Suppressor macrophage (primary cell): ENCODE results near the gene KCNJ1.

Experiments used
- DNase-seq, 4 experiments: peaks; one replicate each; pipeline ENCODE4 v3.0.0-alpha.2; 2020 to 2022

The KCNJ1 gene

DNA sequence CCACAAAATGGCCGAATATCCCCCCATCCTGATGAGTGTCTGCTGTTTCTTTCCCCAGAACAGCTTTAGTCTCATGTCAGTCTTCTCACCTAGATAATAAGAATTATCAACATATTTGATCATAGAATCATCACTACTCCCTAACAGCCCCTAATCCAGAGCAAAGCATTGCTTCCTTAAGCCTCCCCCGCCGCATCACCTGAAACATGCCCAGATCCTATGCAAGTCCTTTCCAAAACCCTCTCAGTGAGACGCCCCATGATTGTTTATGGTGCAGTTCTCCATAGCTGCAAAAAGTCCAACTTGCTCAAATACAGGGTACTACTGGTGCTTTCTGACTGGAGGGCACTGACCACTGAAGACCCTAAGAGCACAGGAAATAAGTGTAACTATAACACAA, 20.1 kb downstream of the KCNJ1 start:
- DNase-seq: no peak

DNA sequence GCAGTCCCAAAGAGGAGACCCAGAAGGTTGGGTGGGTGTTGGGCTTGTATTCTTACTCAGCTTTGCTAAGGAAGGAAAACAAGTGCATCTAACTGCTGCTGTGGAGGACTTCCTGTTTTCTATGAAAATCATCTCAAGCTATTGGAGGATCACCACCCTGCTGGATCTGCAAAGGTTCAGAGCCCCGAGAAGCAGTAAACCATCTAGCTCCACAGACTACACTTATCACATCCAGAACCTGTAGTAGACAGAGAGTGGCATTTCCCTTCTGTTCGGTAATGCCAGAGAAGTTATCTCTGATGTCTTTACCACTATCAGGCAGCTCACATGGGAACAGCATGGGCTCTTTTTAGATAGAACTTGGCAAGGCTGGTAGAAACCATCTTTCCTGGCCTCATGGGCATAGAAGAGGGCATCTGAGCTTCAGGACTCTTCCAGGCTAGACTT, 21.7 kb downstream of the KCNJ1 start:
- DNase-seq: peak in 3 of 4 experiments; percentile 21 to 40 (median 30)

DNA sequence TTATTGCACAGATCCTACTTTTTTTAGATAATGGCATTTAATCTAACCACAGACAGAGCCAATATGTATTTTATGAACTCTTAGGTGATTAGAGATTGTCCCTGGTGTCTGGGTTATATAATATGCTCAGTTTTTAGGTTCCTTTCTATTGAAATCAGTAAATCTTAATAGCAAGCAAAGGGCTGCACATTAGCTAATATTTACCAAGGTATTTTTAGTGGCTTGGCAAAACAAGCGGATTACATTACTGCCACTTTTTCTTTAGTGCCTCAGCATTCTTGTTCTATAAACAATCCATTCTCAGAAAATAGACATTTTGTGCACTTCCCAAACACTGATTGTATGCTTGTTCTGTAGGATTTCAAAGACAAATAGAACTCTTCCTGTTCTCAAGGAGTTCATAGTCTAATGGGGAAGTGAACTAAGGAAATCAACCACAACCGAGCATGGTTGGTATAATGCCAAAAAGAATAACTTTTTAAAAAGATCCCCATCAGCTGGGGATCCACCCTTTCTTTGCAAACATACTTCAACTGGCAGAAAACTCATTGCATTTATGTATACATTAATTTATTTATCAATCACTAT, 23.8 kb downstream of the KCNJ1 start:
- peak in 2 of 4 experiments; percentile 42 to 57 for DNase-seq

DNA sequence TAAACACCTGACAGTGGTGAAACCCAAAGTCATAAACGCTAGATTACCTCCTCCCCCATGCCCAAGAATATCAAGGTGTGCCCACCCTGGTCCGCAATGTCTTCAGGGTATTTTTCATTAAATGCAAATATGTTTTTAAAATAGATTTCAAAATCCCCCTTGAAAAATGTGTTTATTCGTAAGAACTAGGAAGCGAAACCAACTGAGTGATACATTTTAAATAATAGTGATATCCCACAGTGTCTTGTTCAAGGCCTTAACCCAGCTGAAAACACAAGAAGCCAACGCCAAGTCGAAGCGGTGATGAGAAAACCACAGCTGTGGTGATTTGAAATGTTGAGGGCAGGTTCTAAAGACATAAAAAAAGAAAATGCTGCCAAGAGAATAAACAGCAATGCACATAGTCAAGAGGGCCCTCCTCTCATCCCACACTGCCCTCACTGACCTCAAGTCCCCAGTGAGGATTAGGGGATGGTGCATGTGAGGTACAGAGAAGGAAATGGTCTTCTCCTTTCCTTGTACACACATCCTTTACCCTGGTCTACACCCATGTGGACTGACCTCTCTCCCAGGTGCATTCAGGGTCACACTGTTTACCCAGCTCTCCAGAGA, 25.5 kb downstream of the KCNJ1 start:
- DNase-seq: peak in 1 of 4 experiments; percentile 14

DNA sequence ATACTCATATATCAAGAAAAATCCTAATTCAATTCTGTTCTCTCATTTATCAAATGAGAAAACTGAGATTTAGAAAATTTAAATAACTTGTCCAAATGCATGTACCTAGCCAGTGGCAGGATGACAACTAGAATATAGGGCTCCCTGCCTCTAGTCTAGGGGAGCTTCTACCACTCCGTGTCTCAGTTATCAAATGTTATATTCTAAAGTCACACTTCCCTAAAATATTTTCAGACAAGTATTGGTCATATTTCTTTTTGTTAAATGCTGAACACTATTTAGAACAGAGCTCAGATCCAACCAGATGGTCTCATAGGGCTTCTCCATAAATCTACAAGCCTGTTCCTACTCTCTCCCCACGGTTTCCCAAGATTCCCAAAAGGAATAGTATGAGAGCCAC, 26.3 kb downstream of the KCNJ1 start:
- no peak for DNase-seq

DNA sequence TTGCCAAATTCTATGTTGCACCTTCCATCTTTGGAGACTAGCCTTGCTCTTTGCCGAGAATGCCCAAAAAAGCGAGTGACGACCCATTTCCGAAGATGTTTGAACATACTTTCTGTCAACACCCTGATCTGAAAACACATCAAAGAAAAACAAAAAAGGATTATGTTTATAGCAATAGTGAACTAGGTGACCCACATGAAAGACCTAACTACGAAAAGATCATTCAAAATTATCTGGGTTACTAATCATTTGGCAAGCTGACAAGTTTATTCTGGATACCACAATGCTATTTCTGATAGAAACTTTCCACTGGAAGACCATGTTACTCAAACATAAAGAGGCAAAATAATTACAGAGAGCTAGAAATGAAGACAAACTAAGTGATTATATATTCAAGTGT, 27.0 kb downstream of the KCNJ1 start:
- DNase-seq: no peak

DNA sequence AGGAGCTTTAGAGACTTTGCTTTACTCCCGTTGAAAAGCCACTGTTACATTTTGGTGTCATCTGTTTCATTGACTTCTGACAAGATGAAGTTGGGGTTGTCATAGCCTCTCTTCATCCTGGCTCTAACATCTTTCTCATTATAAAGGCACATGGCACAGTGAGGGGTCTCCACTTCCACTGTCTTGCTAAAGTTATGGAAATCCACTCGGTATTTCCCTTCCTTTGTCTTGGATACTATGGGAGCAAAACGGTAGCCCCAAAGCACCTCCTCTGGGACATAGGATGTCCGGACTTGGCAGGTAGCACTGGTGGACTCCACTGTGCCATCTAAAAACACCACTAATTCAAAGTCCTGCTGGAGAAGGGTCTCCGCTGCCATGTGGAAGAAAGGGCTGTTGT, 28.0 kb downstream of the KCNJ1 start:
- no peak for DNase-seq

DNA sequence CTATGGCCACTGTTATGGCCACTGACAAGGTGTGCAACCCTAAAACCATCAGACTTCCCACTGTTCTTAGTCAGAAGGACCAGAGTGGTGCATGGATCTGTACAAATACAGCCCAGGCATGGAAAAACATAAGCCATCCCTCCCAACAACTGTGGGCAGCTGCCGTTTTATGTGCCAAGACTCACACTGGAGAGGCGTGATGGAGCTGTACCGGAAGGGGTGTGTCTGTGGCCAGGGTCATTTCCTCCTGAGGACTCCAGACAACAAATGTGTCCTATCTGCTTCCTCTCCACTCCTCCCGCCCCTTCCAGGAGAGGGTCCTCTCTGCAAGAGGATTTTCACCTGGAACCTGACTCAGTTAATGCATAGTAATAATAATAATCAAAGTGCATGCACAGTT, 29.5 kb downstream of the KCNJ1 start:
- DNase-seq: peak in 3 of 4 experiments; percentile 26 to 31 (median 28)

DNA sequence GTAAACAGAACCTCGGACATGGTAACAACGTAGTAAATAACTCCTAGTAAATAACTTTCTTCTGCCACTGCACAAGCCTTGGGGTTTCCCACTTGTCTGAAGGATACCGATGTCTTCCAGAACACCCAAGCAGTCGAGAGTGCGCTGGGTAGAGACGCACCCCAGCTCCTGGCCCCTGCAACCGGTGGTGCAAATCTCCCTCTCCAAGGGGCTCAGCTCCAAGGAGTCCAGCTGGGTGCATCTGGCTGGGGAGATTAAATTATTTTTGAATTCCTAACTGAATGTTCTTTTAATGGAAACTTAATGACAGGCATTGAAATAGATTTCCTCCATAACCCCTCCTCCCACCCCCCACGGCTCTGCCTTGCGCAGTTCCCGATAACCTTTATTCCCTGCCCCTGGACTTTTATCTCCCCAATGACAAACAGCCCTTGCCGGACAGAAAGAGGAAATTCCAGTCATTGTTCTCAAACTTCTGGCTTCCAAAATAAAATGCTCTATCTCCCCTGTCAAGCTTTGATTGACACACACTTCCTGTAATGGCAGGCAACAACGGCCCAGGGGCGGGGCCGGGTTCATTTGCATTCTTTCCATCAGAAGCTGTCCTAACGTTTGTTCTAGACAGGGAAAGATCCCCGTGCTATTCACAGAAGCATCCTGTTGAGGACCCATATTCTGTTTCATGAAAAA, 31.2 kb downstream of the KCNJ1 start:
- peak in 2 of 4 experiments; percentile 20 to 23 for DNase-seq

DNA sequence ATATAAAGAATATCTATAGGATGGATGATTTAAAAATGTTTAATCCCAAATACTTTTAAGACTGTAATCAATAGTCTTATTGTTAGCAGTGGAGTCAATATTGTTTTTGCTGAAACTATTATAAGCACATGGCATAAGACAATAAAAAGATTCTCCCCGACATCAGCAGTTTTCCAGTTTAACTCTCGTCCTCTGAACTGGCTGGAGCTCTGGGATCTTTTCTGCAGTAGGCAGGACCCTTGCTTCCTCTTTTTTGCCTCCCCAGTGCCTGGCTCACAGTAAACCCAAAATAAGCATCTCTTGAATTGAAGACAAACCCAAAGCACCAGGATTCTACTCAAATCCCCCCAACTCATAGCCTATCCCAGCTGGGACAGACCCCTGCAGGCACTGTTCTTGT, 32.9 kb downstream of the KCNJ1 start:
- DNase-seq: peak; percentile 23 to 53 (median 40)

DNA sequence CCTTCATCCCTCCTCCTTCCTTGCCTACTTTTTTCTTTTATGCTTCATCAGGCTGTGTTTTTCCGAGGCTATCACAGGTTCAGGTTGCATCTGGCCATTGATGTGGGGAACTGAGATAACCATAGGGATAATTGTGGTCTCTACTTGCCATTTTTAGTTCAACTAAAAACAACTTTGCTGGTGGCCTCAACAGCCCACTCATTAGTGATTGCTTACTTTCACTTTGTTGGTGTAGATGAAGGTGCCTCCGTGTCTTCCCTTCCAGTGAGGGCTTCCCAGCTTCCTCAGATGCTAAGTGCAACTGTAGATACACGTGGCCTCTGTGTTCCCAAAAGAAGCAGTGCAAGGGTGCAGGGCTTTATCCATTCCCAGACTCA, 35.0 kb downstream of the KCNJ1 start:
- no peak for DNase-seq

DNA sequence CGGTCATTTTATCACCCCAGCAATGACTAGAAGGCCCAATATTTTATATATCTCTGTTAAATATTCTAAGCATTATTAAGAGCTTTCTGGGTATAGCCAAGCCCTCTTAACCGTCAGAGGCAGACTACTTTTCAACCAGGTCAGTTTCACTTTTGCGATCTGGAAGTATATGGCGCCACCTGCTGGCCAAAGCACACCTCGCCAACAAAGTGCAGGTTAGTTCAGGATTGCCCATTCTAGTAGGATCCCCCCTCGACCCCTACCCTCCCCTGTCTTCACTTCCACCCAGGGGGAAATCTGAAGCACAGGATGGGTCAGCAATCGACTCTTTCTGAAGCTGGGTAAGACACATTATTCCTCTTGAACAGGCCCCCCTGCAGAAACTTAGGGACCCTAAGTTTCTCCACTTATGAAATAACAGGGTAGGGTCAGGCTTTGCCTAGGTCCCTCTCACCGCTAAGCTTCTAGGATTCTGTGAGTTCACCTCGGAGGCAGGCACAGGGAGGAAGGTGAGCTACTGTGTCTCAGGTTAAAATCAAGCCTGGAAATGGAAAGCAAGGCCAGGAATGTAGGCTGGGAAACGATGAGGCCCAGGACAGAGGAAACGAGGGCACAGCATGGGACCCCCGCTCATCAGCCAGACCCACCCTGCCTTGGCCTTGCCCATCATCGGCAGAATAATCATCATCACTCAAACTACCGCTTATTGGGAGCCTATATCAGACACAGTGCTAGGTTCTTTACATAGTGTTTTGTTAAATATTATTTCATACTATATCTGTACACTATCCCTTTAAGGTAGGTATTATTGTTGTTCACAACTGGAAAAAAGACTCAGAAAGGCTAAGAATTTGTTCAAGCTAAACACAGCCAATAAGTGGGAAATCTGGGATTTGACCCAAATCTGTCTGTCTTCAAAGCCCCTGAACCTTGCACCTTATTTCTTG, 35.6 kb downstream of the KCNJ1 start:
- peak; percentile 86 to 92 (median 89) for DNase-seq

DNA sequence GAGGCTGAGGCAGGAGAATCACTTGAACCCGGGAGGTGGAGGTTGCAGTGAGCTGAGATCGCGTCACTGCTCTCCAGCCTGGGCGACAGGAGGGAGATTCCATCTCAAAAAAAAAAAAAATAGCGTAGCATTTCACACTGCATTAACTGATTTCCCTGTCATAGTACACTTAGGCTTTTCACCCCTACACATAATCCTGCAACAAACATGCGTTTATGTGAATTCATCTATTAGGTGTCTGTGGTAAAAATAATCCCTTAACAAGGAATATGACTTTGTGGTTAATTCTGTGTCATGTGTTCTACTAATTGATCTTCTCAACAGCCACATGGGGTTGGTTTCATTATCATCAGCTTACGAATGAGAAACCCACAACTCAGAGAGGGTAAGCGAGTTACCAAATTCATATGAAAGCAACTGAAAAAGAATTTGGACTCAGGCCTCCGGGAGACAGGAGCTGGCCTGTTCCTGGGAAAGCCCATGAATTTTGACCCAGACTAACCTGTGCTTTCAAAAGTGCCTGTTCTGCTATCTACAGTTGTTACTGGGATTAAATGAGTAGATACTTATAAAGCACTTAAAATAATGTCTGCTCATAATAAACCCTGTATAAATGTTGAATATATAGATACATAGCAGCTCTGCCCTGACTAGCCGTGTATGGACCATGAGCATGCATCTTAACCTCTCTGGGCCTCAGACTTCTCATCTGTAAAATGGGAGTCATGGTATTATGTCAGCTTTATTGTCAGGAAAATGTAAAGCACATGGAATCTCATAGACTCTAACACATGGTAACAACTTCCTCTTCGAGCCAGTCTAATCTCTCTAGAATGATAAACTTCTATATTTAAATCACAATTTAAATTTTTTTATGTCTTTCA, 36.6 kb downstream of the KCNJ1 start:
- DNase-seq: peak in 1 of 4 experiments; percentile 55

DNA sequence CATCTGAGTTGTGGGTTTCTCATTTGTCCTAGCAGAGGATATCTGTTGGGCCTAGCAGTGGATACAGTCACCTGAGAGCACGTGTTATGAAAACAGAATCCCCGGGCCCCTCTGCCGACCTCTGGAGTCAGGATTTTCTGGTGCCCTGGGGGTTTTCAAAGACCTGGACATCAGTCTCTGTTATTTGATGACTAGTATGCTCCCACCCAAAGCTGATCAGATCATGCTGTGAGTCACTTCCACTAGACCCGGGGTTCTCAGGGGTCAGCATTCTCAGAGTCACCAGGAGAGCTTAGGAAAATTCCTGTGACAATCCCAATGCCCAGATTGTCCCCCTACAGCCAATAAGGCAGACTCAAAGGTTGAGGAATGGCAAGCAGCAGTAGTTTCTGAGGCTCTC, 38.7 kb downstream of the KCNJ1 start:
- no peak for DNase-seq

DNA sequence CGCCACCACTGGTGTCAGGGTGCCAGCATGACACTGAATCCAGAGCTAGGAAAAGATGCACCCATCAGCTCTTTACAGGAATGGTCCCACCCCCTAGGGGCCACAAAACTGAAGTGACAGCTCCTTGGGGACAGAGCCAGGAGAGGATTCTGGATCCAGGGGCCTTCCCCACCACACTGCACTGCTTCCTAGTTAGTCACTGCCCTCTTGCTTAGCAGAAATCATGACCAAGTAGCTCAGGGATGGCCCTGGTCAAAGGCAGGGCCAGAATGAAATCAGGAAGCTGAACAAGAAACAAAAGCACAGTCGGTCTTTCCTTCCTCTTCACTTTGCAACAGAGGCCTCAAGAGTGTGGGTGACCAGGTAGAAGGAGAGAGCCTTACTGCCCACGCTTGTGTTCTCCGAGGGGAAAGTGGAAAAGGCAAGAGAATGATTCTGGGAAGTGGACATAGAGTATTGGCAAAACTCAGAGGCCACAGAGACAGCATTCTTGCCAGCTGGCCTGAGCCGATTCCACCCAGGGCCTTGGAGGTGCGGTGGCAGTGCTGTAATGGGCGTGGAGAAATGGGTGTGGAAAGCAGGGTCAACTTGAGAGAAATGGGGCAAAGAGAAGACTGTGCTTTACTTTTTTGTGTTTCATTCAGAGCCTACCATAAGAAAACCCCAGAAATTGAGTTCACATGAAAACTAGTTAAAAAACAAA, 39.8 kb downstream of the KCNJ1 start:
- DNase-seq: peak; percentile 21 to 56 (median 45)

DNA sequence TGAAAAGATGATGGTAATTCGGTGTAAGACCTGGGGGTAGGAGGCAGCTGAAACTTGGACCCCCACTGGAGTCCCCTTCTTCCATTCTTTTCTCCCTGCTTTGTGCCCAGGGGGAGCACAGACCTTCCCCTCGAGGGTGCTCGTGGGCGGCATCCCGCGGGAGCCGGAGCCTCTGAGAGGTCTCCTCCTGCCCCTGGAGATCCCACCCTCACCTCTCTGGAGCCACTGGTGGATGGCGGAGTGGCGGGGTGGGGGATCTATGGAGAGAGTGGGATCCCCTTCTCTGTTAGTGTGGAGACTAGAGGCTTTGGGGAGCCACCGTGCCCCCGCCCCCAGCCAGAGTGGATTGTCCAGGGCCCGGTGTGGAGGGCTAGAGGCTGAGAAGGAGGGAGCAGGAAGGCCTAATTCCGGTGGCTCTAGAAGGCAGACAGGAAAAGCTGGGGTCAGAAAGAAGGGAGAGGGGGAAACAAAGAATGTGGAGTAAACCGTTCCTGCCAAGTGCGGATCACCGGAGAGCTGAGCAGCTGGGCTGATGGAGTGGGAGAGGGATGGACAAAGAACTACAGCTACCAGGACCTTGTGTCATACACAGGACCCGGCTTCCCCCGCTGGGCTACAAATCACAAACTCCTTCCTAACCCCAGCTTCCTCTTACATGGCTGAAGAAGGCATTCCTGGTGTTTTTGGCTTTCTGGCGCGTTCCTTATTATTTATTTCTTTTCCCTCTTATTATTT, 41.9 kb downstream of the KCNJ1 start:
- DNase-seq: no peak

DNA sequence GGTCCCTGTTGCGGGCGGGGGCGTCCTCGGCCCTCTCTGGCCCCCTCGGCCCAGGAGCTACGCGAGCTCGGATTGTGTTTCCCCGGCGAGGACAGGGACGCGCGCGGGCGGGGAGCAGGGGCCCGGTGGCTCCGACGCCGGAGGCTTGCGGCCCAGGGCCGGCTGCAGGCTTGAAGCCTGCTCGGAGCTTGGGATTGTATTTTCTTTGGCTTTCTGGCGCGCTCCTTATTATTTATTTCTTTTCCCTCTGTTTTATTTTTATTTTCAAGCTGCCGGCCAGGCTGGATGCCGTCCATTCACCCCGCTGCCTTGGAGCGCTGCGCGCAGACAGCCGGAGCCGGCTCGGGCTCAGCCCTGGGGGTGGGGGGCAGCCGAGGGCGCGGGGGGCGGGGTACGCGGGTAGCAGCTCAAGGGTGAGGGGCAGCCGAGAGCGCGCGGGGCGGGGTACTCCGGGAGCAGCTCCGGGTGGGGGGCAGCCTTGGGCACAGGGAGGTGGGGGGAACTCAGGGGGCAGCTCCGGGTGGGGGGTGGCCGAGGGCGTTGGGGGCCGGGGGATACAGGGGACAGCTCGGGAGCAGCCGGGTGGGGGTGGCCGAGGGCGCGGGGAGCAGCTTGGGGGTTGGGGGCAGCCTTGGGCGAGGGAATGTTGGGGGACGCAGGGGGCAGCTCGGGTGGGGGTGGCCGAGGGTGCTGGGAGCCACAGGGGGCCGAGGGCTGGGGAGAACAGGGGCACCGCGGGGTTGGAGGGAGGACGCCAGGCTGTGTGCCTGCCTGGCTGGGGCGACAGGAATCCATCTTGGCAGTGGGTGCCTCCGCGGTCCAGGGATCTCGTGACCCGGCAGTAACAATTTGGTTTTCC, 42.7 kb downstream of the KCNJ1 start:
- DNase-seq: no peak

DNA sequence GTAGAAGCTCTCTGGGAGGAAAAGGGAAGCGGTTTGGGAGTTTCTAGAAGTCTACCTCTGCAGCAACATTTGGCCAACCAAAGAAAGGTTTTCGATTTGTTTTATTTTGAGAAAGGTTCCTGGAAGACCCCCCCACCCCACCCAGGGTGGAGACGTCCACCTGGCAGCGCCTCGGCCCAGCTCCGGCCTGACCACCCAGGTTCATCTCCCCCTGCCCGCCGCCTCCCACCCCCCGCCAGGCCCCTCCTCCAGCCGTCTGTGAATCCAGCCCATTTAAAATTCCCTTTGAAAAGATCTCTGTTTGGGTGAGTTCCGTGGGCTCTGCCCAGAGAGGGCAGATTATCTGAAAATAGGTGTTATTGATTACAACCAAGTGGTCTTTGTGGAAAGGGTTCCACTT, 43.3 kb downstream of the KCNJ1 start:
- no peak for DNase-seq

DNA sequence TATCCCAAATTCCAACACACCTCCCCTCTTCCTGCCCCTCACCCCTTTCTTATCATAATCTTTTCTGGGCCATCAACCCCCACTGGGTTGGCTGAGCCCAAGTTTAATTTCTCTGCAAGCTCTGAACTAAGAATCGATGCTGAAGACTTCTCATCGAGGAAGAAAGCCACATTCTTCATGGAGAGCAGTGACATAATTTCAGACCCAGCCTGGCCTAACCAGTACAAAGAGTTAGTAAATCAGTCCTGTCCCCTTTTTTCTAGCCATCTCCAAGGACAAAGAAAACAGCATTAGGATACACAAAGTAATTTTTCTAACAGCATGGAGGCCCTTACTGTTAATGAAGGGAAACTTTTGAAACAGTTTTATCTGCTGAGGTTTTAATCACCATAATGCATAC, 45.0 kb downstream of the KCNJ1 start:
- DNase-seq: no peak

DNA sequence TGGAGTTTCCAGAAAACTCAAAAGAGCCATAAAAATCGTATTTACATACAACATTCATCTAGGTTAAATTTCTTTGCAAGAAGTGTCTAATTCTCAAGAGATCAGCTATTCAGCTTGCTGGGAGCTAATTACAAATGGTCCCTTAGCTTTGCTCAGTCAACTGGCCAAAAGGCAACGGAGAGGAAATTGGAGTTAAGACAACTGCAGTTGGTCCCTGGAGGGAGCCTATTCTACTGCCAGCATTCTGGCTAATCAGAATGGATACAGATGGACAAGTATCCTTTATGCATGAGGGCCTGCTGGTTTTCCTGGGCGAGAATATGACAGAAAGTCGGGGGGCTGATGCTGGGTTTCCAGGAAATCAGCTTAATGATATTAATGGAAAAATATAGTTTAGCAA, 45.5 kb downstream of the KCNJ1 start:
- no peak for DNase-seq
